AG10803 (cell line): ENCODE results near the gene LPP.

Experiments used
- DNase-seq: peaks from one replicate; pipeline ENCODE4 v3.0.0; 2010; ENCODE audit warnings: low read depth
- H3K4me3 ChIP-seq: 2 replicates; pipeline ENCODE4 v1.5.1; 2011; ENCODE audit warnings: mild to moderate bottlenecking, low read length, control low read depth
- TF ChIP-seq, protein P1 (sequence below): conservative IDR thresholded peaks from 2 replicates; pipeline ENCODE4 v1.5.1; 2011; ENCODE audit warnings: mild to moderate bottlenecking, low read length, control low read depth, inconsistent platforms

Gene LPP

DNA sequence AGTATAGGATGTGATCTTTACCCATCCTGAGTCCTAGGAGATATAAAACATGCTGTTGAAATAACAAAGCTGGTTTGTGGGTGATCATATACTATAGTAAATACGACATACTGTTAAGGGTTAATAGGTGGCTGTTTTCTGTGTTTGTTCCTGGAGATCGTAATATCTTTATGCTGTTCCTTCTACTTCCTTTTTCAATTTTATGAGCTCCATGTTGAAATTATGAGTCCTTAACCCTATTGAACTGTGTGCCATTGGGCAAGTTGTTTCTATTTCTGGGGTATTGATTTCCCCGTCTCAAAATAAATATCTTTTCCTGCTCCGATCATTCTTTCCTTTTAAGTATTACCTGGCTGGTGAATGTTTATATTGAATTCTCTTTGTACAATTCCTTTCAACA, 115.1 kb downstream of the LPP start:
- no peak overlapping the region for H3K4me3 ChIP-seq
- TF ChIP-seq, protein P1, sequence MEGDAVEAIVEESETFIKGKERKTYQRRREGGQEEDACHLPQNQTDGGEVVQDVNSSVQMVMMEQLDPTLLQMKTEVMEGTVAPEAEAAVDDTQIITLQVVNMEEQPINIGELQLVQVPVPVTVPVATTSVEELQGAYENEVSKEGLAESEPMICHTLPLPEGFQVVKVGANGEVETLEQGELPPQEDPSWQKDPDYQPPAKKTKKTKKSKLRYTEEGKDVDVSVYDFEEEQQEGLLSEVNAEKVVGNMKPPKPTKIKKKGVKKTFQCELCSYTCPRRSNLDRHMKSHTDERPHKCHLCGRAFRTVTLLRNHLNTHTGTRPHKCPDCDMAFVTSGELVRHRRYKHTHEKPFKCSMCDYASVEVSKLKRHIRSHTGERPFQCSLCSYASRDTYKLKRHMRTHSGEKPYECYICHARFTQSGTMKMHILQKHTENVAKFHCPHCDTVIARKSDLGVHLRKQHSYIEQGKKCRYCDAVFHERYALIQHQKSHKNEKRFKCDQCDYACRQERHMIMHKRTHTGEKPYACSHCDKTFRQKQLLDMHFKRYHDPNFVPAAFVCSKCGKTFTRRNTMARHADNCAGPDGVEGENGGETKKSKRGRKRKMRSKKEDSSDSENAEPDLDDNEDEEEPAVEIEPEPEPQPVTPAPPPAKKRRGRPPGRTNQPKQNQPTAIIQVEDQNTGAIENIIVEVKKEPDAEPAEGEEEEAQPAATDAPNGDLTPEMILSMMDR: no peak
- no peak for DNase-seq

DNA sequence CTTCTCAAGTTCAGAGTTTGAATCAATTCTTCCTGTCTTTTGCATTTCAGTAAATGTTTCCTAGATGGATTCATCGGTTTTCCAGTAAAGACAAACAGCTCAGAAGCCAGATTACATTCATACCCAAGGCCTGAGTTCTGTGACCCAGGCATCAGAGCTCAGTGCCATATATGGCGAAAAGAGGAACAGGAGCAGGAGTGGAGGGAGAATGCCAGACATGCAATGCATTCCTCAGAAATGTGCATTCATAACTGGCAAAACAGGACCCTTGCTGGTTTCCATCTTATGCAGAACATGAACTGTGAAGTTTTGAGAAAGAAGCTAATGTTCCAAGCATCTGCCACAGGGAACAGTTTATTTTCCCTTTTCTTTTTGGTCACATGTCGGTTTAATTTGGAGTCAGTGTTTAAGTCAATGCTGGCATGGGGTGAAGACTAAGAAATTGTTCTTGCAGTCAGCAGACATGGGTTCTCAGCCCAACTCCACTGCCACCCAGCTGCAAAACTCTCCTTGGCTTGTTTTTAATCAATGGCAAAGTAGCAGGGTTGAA, 116.5 kb downstream of the LPP start:
- peak; percentile 97 for DNase-seq
- H3K4me3 ChIP-seq: no peak overlapping the region
- TF ChIP-seq, protein P1: no peak

DNA sequence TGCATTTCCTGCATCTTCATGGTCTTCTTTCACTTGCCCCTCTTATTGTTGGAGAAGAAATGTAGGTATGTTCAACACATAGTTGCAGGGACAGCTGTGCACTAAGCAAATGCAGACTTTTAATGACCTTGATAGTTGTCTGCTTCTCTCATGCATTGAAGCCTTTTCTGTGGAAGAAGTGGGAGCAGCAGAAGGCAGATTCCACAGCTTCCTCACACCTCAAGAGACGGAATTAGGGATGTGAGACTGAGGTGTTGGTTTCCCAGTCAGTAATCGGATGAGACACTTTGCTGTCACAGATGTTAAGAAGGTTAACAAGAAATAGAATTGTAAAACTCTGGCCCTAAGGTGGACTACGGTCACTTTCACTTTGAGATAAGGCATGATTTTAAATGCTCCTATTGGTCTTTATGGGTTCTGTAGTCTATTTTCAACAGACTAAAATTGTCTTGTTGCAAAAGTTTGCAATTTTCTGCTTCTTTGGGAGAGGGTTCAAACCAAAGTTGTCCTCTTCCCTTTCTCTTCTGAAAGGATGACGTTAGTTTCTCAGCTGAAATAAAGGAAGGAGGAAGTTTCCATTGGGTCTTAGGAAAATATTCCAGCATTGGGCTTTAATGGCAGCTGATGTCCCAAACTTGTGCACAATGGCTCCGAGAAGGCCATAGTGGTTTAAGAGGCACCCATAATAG, 117.4 kb downstream of the LPP start:
- no peak overlapping the region for H3K4me3 ChIP-seq
- no peak for DNase-seq
- TF ChIP-seq, protein P1: no peak

DNA sequence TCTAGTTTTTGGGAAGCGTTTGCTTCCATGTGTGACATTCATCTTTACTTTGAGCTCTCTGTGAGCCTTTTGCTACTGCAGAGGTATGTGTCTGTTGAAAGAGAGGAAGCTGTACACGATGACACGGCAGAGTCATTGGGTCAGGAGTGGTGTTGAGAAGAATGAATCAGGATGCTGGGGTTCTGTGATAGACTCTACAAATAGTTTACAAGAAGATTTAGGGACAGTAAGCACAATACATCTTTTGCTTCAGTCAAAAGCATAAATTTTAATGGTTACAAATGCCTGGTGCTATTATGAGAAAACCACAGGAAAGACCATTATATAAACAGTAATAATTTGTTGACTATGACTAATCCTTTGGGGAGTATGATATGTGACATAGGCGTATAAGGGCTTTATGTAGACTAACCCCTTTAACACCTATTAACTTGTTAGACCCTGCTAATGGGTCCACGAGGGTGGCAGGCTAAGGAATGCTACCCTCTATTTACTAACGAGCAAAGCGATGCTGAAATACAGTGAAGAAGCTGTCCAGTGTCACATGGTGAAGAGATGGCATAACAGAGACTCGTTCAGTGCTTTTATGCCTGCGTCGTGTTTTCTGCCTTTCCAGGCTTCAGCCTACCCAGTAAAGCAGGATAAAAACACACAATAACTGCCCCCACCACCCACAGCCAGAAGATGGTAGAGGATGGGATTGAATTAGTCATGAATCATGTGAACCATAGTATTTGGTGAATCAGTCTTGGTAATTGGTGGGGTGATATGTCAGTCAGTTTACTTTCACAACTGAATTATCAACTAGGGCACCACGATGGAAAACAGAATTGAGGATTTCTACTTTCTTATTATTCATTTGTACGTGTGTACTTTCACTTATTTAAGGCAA, 118.8 kb downstream of the LPP start:
- no peak overlapping the region for H3K4me3 ChIP-seq
- TF ChIP-seq, protein P1: no peak
- peak; percentile 96 for DNase-seq

DNA sequence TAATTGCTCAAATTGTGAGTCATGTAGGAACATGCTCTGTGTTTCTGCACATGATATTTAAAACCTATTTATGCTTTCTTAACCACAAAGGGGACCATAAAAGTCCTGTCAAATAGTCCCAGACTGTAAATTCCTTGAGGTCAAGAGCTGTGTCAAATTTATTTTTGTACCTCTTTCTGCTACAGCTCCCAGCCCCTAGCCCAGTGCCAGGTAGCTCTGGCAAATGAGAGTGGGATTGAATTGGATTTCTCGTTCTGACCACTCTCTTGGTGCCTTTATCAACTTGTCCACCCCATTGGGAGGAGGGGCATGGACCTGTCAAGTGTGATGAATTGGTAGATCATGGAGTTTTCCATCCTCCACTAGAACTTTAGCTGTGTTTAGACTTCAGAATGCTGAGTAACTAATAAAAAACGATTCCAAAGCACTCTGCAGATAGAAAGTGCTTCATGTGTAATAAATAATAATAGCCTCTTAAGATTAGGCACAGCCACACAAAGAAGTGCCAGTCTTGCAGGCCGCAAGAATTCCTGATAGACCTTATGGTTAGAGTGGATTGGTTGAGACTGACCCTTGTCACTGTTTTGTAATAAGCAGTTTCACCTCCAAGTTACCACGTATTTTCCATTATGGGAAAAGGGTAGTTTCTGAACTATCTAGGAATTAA, 120.4 kb downstream of the LPP start:
- TF ChIP-seq, protein P1: no peak
- no peak overlapping the region for H3K4me3 ChIP-seq
- DNase-seq: peak; percentile 48

DNA sequence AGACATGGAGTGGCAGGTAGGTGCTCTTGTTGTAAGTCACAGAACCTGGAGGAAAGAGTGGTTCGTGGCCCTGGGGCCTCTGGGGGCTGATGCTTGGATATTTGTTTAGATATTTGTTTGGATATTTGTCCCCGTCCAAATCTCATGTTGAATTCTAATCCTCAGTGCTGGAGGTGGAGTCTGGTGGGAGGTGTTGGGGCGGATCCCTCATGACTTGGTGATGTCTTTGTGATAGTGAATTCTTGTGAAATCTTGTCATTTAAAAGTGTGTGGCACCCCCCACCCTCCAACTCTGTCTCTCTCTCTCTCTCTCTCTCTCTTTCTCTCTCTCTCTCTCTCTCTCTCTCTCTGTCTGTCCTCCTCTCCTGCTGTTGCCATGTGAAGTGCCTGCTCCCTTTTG, 122.4 kb downstream of the LPP start:
- DNase-seq: no peak
- TF ChIP-seq, protein P1: no peak
- no peak overlapping the region for H3K4me3 ChIP-seq
